GM21619 (cell line): ENCODE measurements around the gene GRIA3.
"Not testable (repeated sequence)": the region's sequence is repeated elsewhere in the genome, so short reads cannot be mapped to it uniquely, and the experiment has no call there.

Experiments used
- ATAC-seq: cut with Tn5 transposase; IDR thresholded peaks from one replicate; pipeline ENCODE4 v1.9.1; 2021; ENCODE audit not compliant: unreplicated experiment

Gene GRIA3

DNA sequence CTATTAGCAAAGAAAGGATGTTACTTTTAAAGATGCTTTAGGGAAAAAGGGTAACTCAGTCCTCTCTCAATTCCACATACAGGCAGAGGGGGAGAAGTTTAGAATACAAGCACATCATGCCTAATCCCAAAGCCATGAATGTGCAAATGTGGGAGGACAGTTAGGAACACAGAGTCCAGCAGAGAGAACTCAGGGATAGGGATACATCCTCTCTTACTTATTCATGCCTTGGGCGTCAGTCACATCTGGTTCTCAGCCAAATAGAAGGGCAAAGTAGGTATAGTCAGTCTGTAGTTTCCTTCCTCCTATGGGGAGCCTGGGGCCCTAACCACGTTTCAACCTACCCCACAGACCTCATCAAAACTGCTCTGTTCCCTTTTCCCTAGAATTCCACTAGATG is 87.8 kb downstream of the GRIA3 start:
- ATAC-seq: no peak

DNA sequence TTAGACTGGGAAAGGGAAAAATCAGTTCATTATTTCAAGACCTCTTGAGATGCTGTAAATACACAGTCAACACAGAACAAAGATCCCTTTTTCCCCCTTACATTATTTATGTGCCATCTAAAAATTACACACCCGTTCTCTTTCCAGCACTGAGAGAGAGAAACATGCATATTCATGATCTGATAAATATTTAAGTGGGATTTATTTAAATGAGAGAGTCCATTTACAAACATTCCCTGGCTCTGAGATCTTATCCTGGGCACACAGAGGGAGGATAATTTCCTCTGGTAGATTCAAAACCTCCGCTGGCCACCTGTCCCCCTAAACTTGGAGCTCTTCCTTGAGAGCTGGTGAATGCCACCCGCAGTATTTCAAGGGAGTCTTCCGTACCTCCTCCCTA is 88.6 kb downstream of the GRIA3 start:
- ATAC-seq: no peak

GRCh38 chrX:123274796-123275195 is 90.7 kb downstream of the GRIA3 start:
- ATAC-seq: no peak

DNA sequence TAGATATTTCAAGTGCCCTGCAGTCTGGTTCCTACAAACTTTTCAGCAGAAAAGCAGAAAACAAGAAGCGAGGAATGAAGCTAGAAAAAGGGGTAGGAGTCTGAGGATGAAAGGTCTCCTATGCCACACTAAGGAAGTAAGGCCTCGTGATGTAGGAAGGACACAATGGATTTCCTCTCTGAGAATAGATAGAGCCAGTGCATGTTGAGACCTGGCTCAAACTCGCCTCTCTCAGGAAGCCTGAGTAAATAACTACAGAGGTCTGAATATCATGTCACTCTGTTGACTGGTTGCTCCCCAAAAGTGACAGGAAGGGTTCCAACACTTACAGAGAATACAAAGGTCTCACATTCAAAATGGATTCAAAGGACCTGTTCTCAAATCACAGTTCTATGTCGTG is 93.3 kb downstream of the GRIA3 start:
- no peak for ATAC-seq

DNA sequence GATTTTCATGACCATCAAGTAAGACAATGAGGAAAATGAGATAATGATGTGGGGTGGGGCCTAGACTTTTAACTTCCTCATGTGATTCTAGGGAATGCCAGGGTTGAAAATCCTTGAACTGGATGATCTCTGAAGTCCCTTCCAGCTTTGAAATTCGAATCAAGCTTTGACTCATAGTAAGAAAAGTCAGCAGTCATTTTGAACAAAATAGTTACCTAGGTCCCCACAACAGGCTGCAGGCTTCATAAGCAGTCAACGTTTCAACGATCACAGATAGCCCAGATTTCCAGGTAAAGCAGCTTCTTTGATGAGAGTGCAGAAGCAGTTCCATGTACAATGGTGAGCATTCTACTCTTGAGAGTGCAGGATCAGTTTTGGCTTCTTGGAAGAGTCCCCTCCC is 93.7 kb downstream of the GRIA3 start:
- ATAC-seq: no peak

GRCh38 chrX:123282241-123282640 is 98.2 kb downstream of the GRIA3 start:
- no peak for ATAC-seq

GRCh38 chrX:123283407-123283806 is 99.3 kb downstream of the GRIA3 start:
- ATAC-seq: not testable (repeated sequence)

DNA sequence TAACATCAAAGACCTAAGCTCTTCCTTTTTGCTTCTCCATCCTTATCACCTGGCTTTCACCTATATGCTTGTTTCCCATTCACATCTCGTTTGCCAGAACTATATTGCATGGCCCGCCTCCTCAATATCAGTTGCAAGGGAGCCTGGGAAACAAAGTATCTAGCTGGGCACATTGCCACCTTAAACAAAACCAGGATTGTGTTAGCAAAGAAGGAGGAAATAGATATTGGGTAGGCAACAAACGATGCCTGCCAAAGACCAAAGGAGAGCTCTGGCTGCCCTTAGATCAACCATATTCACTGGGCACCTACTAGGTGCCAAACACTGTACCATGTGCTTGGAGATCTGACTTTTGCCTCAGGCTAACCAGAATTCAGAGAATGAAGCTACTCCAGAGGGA is 107.5 kb downstream of the GRIA3 start:
- no peak for ATAC-seq

DNA sequence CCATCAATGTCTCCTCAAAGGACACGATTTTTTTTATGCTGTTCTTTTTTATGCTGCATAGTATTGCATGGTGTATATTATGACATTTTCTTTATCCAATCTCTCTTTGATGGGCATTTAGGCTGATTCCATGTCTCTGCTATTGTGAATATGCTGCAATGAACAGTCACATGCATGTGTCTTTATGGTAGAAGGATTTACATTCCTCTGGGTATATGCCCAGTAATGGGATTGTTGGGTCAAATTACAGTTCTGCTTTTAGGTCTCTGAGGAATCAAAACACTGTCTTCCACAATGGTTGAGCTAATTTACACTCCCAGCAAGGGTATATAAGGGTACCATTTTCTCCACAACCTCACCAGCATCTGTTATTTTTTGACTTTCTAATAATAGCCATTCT is 113.9 kb downstream of the GRIA3 start:
- ATAC-seq: no peak

- ATAC-seq: no peak
Measured at GRCh38 chrX:123303429-123303828, 119.4 kb downstream of the GRIA3 start.

- ATAC-seq: no peak
Measured at GRCh38 chrX:123308658-123309057, 124.6 kb downstream of the GRIA3 start.

DNA sequence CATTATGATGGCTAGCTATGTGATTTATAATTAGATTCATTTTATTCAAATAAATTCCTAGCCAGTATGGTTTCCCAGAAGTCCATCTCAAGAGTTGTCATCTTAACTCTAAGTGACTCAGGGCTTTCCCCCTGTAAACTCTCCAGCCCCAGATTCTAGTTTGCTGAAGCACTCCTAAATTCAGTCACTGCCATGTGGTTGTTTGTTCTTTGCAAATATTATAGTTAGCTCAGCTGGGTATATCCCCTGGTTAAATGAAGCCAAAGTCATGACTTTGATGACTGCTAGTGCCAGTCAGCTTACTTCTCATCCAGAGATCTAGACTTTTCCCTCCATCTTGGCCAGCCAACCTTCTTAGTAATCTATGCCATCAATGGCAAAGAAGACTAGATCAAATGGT is 126.0 kb downstream of the GRIA3 start:
- ATAC-seq: no peak

- ATAC-seq: no peak
Measured at GRCh38 chrX:123311486-123311885, 127.4 kb downstream of the GRIA3 start.

GRCh38 chrX:123313486-123313885 is 129.4 kb downstream of the GRIA3 start:
- no peak for ATAC-seq

DNA sequence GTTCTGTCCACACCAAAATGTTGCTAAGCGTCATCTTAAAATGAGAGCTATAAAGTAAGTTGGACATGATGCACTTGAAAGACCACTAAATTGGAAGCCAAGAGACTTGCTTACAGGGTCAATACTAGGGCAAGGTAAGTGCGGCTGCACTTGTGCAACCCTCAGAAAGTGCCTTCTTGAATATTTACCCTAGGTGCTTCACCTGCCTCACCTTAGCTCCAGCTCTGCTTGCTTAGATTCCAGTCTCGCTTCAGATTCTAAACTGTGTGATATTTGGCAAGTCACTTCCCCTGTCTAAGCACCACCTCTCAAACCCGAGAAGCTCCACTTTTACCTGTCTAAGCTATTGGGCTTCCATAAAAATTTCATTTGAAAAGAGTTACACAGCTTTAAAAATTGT is 136.5 kb downstream of the GRIA3 start:
- ATAC-seq: no peak

DNA sequence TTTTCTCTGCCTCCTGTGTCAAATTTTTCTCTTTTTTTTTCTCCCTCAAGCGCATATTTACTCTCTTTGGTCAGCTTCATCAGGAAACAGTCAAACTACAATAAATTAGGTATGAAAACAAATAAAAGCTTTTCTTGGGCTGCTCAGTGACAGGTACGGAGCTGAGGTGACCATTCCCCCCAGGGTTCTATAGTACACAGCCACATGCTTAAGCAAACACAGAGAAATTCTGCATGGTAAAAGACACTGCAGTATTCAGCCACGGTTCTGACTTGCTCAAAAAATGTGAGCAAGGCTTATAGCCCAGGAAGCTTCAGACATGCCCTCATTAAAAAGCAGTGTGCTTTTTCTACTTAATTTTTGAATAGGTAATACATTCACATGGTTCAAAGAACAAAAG is 138.5 kb downstream of the GRIA3 start:
- no peak for ATAC-seq

- peak; percentile 73 for ATAC-seq
Measured at GRCh38 chrX:123324625-123325024, 140.5 kb downstream of the GRIA3 start.

DNA sequence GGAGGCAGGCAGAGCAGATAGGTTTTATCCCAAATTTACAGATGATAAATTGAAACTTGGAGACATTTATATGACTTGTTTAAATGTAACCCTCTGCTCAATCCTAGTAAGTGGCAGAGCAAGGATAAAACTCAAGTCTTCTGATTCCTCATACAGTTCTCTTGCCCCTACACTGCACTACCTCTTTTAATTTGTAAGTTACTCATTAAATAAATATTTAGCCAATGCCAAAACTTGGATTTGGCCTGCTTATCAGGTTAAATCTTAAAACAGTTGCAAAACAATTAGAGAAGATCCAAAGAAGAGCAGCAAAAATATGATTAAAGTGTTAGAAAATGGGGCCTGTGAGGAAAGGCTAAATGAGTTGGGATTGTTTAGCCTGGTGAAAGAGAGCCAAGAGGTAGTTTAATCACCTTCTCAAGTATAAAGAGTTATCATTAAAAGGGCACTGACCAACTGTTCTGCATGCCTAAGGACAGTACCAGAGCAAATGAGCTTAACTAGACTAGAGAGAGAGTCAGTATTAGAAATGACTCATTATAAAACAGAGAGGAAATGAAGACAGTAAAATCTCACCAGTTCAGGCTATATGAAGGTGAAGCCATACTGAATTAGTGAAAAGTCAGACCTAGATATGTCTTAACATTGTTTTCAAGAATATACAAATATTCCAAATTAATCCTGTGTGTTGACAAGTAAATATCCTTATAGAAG is 146.3 kb downstream of the GRIA3 start:
- peak; percentile 92 for ATAC-seq

DNA sequence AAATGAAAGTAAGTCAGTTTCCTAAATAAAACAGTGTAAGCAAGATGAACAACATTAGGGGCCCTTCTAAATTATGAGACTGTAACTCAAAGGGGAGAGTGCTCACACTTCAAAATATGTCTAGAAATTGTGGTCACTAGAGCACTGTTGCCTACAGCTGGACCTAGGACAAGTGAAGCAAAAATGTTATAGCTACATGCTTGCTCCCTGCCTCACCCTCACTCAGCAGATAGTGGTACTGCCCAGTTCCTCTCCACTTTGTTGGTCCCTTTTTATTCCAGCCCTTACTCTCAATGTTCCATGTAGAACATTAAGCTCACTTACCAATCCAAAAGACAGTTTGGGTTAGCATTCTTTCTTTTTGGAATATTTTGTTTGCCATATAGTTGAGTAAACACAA is 147.3 kb downstream of the GRIA3 start:
- no peak for ATAC-seq

DNA sequence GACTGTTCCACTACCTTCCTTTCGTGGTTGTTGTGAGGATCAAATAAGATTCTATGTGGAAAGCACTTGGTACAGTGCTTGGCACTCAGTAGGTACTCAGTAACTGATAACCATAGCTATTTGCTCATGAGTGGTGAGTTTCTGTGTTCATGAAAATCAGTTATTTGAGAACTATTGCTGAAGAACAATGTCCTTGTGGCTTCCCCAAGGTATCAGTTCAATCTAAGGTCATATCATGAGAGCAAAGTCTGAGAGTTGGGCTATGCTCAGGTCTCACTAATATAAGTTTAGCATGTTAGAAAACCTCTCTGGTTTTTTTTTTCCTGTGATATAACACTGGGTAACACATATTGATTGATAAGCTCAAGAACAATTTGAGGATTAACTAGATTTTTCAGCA is 147.8 kb downstream of the GRIA3 start:
- no peak for ATAC-seq

- no peak for ATAC-seq
Measured at GRCh38 chrX:123336666-123337065, 152.6 kb downstream of the GRIA3 start.

- ATAC-seq: no peak
Measured at GRCh38 chrX:123337886-123338639, 154.0 kb downstream of the GRIA3 start.
